Lower leg skin (tissue), 3 donors: ENCODE results near the gene ZNF428.

Experiments
- POLR2A ChIP-seq, 2 donors: fragments of 450-650 bp; IDR thresholded peaks; one replicate each; pipeline ENCODE4 v1.6.1; 2016 to 2017; ENCODE audit warnings: antibody characterized with exemption in 2 of 2, mild to moderate bottlenecking in 1 of 2, moderate library complexity in 1 of 2
- TF ChIP-seq, protein P1 (sequence below), 3 donors: fragments of 450-650 bp; IDR thresholded peaks; one replicate each; pipeline ENCODE4 v1.5.1; 2016; ENCODE audit warnings: antibody characterized with exemption in 3 of 3, mild to moderate bottlenecking in 3 of 3, moderate library complexity in 2 of 3

DNA sequence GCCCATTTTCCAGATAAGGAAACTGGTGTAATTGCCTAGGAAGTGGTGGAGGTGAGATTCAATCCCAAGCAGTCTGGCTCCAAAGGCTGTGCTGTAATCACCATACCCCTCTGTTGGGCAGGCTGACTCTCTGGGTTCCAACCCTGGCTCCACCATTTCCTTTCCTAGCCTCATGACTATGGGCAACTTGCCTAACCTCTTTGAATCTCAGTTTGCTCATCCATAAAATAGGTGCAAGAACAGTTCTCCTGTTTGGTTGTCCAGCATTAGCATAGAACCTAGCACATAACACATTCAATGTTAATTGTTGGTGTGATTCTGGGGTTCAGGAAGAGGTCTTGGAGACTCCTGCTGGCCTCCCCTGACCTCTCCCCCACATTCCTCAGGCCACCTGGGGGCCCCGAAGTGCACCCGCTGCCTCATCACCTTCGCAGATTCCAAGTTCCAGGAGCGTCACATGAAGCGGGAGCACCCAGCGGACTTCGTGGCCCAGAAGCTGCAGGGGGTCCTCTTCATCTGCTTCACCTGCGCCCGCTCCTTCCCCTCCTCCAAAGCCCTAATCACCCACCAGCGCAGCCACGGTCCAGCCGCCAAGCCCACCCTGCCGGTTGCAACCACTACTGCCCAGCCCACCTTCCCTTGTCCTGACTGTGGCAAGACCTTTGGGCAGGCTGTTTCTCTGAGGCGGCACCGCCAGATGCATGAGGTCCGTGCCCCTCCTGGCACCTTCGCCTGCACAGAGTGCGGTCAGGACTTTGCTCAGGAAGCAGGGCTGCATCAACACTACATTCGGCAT is 20.8 kb downstream of the ZNF428 start:
- TF ChIP-seq POLR2A (IDR thresholded peaks at IDR 0.05): no peak
- TF ChIP-seq, protein P1, sequence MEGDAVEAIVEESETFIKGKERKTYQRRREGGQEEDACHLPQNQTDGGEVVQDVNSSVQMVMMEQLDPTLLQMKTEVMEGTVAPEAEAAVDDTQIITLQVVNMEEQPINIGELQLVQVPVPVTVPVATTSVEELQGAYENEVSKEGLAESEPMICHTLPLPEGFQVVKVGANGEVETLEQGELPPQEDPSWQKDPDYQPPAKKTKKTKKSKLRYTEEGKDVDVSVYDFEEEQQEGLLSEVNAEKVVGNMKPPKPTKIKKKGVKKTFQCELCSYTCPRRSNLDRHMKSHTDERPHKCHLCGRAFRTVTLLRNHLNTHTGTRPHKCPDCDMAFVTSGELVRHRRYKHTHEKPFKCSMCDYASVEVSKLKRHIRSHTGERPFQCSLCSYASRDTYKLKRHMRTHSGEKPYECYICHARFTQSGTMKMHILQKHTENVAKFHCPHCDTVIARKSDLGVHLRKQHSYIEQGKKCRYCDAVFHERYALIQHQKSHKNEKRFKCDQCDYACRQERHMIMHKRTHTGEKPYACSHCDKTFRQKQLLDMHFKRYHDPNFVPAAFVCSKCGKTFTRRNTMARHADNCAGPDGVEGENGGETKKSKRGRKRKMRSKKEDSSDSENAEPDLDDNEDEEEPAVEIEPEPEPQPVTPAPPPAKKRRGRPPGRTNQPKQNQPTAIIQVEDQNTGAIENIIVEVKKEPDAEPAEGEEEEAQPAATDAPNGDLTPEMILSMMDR (IDR thresholded peaks at IDR 0.05): no peak
